ENCODE measurements around the gene DLGAP4. TPM values are rescaled to one million over a fixed set of nuclear protein-coding genes. Genes with fewer than 3 reads are reported as not detected.
A peak's percentile ranks its signal among the peaks of the same experiment; 100 is the strongest.

The DLGAP4 gene
- total and polyA plus RNA-seq, 2 of the 13 experiments (the other 11 are each of a cell fraction or from before 2014, with no cell fraction given), result 15.2 to 26.7 TPM

DNA sequence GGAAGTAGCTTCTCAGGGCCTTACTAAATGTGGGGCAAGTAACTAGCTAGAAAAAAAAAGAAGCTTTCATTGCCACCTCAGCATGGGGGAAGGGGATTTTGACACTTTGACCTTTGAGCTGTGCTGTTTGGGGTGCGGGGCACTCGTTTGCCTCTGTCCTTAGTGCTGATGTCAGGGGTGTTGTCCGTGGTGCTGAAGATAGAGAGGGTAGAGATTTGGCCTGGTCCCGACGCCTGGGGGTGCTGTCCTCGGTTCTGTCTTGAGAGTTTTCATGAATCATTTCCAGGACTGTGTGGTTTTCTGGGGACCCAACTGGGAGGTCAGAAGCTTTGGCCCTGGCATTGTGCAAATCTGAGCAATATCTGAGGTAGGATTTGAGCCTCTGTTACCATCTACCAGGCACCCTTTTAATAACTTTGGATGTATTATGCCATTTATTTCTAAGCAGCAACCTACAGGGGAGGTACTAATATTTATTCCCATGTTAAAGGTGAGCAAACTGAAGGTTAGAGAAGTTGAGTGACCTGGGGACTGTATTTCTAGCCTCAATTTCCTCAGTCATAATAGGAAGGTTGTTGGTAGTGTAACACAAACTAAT, 78.0 kb downstream of the DLGAP4 start (continued):
- peak; percentile 98; the same call in 1 of the 2 replicates for TF ChIP-seq SMAD1 (CRISPR knock-in tag; IDR thresholded peaks at IDR 0.05; ENCODE audit: borderline replicate concordance, low read depth)
- TF ChIP-seq, protein P1, sequence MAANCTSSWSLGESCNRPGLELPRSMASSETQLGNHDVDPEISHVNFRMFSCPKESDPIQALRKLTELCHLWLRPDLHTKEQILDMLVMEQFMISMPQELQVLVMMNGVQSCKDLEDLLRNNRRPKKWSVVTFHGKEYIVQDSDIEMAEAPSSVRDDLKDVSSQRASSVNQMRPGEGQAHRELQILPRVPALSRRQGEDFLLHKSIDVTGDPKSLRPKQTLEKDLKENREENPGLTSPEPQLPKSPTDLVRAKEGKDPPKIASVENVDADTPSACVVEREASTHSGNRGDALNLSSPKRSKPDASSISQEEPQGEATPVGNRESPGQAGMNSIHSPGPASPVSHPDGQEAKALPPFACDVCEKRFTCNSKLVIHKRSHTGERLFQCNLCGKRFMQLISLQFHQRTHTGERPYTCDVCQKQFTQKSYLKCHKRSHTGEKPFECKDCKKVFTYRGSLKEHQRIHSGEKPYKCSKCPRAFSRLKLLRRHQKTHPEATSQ (CRISPR knock-in tag; IDR thresholded peaks at IDR 0.05; ENCODE audit: borderline replicate concordance), result peak; percentile 100
- TF ChIP-seq, protein P2, sequence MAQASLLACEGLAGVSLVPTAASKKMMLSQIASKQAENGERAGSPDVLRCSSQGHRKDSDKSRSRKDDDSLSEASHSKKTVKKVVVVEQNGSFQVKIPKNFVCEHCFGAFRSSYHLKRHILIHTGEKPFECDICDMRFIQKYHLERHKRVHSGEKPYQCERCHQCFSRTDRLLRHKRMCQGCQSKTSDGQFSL (CRISPR knock-in tag; IDR thresholded peaks at IDR 0.05), result peak; percentile 97
- TF ChIP-seq ZNF569 (CRISPR knock-in tag; IDR thresholded peaks at IDR 0.05; ENCODE audit: borderline replicate concordance), result peak; percentile 100
- peak; percentile 100 for TF ChIP-seq ZNF558 (CRISPR knock-in tag; IDR thresholded peaks at IDR 0.05; ENCODE audit: borderline replicate concordance)
- TF ChIP-seq IKZF4 (CRISPR knock-in tag; IDR thresholded peaks at IDR 0.05; ENCODE audit: borderline replicate concordance, low read depth, not compliant biosample characterization), result peak; percentile 100
- peak; percentile 100 for TF ChIP-seq ZFYVE20 (CRISPR knock-in tag; IDR thresholded peaks at IDR 0.05; ENCODE audit: borderline replicate concordance, low read depth)
- TF ChIP-seq KLF6 (CRISPR knock-in tag; IDR thresholded peaks at IDR 0.05), result peak; percentile 100
- TF ChIP-seq RELA (CRISPR knock-in tag; IDR thresholded peaks at IDR 0.05), result peak; percentile 100
- TF ChIP-seq, protein P3, sequence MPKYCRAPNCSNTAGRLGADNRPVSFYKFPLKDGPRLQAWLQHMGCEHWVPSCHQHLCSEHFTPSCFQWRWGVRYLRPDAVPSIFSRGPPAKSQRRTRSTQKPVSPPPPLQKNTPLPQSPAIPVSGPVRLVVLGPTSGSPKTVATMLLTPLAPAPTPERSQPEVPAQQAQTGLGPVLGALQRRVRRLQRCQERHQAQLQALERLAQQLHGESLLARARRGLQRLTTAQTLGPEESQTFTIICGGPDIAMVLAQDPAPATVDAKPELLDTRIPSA (CRISPR knock-in tag; IDR thresholded peaks at IDR 0.05; ENCODE audit: borderline replicate concordance), result peak; percentile 99
- peak; percentile 100 for TF ChIP-seq ERF (CRISPR knock-in tag; IDR thresholded peaks at IDR 0.05)
- TF ChIP-seq, protein P4, sequence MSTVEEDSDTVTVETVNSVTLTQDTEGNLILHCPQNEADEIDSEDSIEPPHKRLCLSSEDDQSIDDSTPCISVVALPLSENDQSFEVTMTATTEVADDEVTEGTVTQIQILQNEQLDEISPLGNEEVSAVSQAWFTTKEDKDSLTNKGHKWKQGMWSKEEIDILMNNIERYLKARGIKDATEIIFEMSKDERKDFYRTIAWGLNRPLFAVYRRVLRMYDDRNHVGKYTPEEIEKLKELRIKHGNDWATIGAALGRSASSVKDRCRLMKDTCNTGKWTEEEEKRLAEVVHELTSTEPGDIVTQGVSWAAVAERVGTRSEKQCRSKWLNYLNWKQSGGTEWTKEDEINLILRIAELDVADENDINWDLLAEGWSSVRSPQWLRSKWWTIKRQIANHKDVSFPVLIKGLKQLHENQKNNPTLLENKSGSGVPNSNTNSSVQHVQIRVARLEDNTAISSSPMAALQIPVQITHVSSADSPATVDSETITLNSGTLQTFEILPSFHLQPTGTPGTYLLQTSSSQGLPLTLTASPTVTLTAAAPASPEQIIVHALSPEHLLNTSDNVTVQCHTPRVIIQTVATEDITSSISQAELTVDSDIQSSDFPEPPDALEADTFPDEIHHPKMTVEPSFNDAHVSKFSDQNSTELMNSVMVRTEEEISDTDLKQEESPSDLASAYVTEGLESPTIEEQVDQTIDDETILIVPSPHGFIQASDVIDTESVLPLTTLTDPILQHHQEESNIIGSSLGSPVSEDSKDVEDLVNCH (CRISPR knock-in tag; IDR thresholded peaks at IDR 0.05), result peak; percentile 98
- peak; percentile 100 for TF ChIP-seq ZNF44 (CRISPR knock-in tag; IDR thresholded peaks at IDR 0.05)
- no peak for TF ChIP-seq NFRKB (IDR thresholded peaks at IDR 0.05)
- TF ChIP-seq CCDC6 (CRISPR knock-in tag; IDR thresholded peaks at IDR 0.05), result peak; percentile 100
- no peak for TF ChIP-seq TBL1XR1 (IDR thresholded peaks at IDR 0.05; ENCODE audit: borderline replicate concordance, low read length, partially characterized antibody)
- TF ChIP-seq KLF9 (CRISPR knock-in tag; IDR thresholded peaks at IDR 0.05; ENCODE audit: low read depth), result peak; percentile 100
- no peak for TF ChIP-seq CBX2 (IDR thresholded peaks at IDR 0.05; ENCODE audit: low read depth, low read length)
- TF ChIP-seq CBX2 (CRISPR knock-in tag; IDR thresholded peaks at IDR 0.05; ENCODE audit: low read depth), result peak; percentile 99
- no peak; the same call in 1 of the 2 replicates for TF ChIP-seq SMC3 (IDR thresholded peaks at IDR 0.05; ENCODE audit: low read length)
- TF ChIP-seq ZNF564 (CRISPR knock-in tag; IDR thresholded peaks at IDR 0.05), result peak; percentile 99
- peak; percentile 100 for TF ChIP-seq ZNF430 (CRISPR knock-in tag; IDR thresholded peaks at IDR 0.05)
- peak; percentile 98 for TF ChIP-seq ZNF619 (CRISPR knock-in tag; IDR thresholded peaks at IDR 0.05)
- peak; percentile 100 for TF ChIP-seq MTF1 (CRISPR knock-in tag; IDR thresholded peaks at IDR 0.05)
- peak; percentile 100 for TF ChIP-seq ZNF160 (CRISPR knock-in tag; IDR thresholded peaks at IDR 0.05)

All from HepG2 (cell line).